ENCODE measurements around the gene GRAMD4. TPM values are rescaled to one million over a fixed set of nuclear protein-coding genes. Genes with fewer than 3 reads are reported as not detected.

GRAMD4 gene
- total and polyA plus RNA-seq, 2 experiments from 2014 or later: 2.9 to 10.6 TPM

GRCh38 chr22:46576556-46577367 lies 43.4 kb upstream of the GRAMD4 start:
- no peaks in the 10 kb centered on the region for H3K36me3 ChIP-seq (ENCODE audit: low read depth)
- WGBS, 2 experiments (ENCODE audit: low coverage in 1 of 2, low lambda C conversion rate in 2 of 2, missing lambda C conversion rate in 2 of 2): 1 to 2% methylated on average over 52 to 61 of the region's 142 CpGs
- TF ChIP-seq EZH2 (IDR thresholded peaks at IDR 0.05; ENCODE audit: insufficient read depth, poor library complexity, severe bottlenecking) (no peak), EZH2phosphoT487 (IDR thresholded peaks at IDR 0.05; ENCODE audit: insufficient read depth, low read depth) (no peak)
- no peak overlapping the region for H3K27ac ChIP-seq
- no peaks in the 10 kb centered on the region; the same call in 1 of the 2 replicates for H3F3A ChIP-seq (ENCODE audit: insufficient read depth)
- in situ Hi-C loops (cut with MboI): no loop called here
- DNase-seq: peak; percentile 84
- H3K4me2 ChIP-seq (ENCODE audit: unreplicated experiment): peak overlapping the region; percentile 62
- peaks cover 7% of the 10 kb centered on the region for H3K4me1 ChIP-seq (ENCODE audit: insufficient read depth)
- peak overlapping the region; percentile 70 for H2AFZ ChIP-seq
- no peaks in the 10 kb centered on the region for H3K9me2 ChIP-seq (ENCODE audit: insufficient read depth)
- 0 out of 2 replicates have a peak, but pooled peaks cover 15% of the 10 kb centered on the region for H3K79me2 ChIP-seq (ENCODE audit: insufficient read depth)
- no peaks in the 10 kb centered on the region for H4K20me1 ChIP-seq (ENCODE audit: insufficient read depth)
- peak overlapping the region; percentile 72 for H3K4me3 ChIP-seq
- H3K9ac ChIP-seq: peak overlapping the region; percentile 68
- no peaks in the 10 kb centered on the region for H3K27me3 ChIP-seq (replicated peaks; ENCODE audit: insufficient read depth)
- H3K9me3 ChIP-seq (ENCODE audit: low read depth): no peaks in the 10 kb centered on the region

GRCh38 chr22:46577368-46578249 lies 42.6 kb upstream of the GRAMD4 start:
- TF ChIP-seq EZH2 (IDR thresholded peaks at IDR 0.05; ENCODE audit: insufficient read depth, poor library complexity, severe bottlenecking): no peak
- TF ChIP-seq EZH2phosphoT487 (IDR thresholded peaks at IDR 0.05; ENCODE audit: insufficient read depth, low read depth): no peak

GRCh38 chr22:46578251-46578823 lies 41.8 kb upstream of the GRAMD4 start:
- H4K20me1 ChIP-seq (ENCODE audit: insufficient read depth): no peaks in the 10 kb centered on the region
- H3K79me2 ChIP-seq (ENCODE audit: insufficient read depth): peaks cover 20% of the 10 kb centered on the region; the same call in 1 of the 2 replicates
- H3K27me3 ChIP-seq (replicated peaks; ENCODE audit: insufficient read depth): no peaks in the 10 kb centered on the region
- H3K9me3 ChIP-seq (ENCODE audit: low read depth): no peaks in the 10 kb centered on the region
- in situ Hi-C loops (cut with MboI): no loop called here
- H3K4me2 ChIP-seq (ENCODE audit: unreplicated experiment): peak overlapping the region; percentile 78
- no peak for TF ChIP-seq EZH2 (IDR thresholded peaks at IDR 0.05; ENCODE audit: insufficient read depth, poor library complexity, severe bottlenecking)
- TF ChIP-seq EZH2phosphoT487 (IDR thresholded peaks at IDR 0.05; ENCODE audit: insufficient read depth, low read depth): no peak
- no peaks in the 10 kb centered on the region for H3K36me3 ChIP-seq (ENCODE audit: low read depth)
- peak; percentile 26 for DNase-seq
- H3K4me3 ChIP-seq: peak overlapping the region; percentile 72
- WGBS, 2 experiments (ENCODE audit: low coverage in 1 of 2, low lambda C conversion rate in 2 of 2, missing lambda C conversion rate in 2 of 2): 46 to 51% methylated on average over 8 to 9 of the region's 9 CpGs
- H3K4me1 ChIP-seq (ENCODE audit: insufficient read depth): peaks cover 7% of the 10 kb centered on the region
- no peaks in the 10 kb centered on the region; the same call in 1 of the 2 replicates for H3F3A ChIP-seq (ENCODE audit: insufficient read depth)
- H2AFZ ChIP-seq: no peak overlapping the region
- peak overlapping the region; percentile 68 for H3K9ac ChIP-seq
- H3K9me2 ChIP-seq (ENCODE audit: insufficient read depth): no peaks in the 10 kb centered on the region
- H3K27ac ChIP-seq: no peak overlapping the region

More at GRCh38 chr22:46577368-46578249, 42.6 kb upstream of the GRAMD4 start:
- Histone ChIP-seq H3K27me3 (replicated peaks; ENCODE audit: insufficient read depth) (no peaks in the 10 kb centered on the region), H3K9me2 (ENCODE audit: insufficient read depth) (no peaks in the 10 kb centered on the region), H3F3A (ENCODE audit: insufficient read depth) (no peaks in the 10 kb centered on the region; the same call in 1 of the 2 replicates), H3K36me3 (ENCODE audit: low read depth) (no peaks in the 10 kb centered on the region), H3K4me3 (peak overlapping the region; percentile 72), H3K4me1 (ENCODE audit: insufficient read depth) (peaks cover 7% of the 10 kb centered on the region), H3K9me3 (ENCODE audit: low read depth) (no peaks in the 10 kb centered on the region), H3K79me2 (ENCODE audit: insufficient read depth) (0 out of 2 replicates have a peak, but pooled peaks cover 15% of the 10 kb centered on the region), H2AFZ (peak overlapping the region; percentile 59), H3K27ac (no peak overlapping the region), H3K4me2 (ENCODE audit: unreplicated experiment) (peak overlapping the region; percentile 78), H4K20me1 (ENCODE audit: insufficient read depth) (no peaks in the 10 kb centered on the region), H3K9ac (peak overlapping the region; percentile 68)
- peak; percentile 44 for DNase-seq
- in situ Hi-C loops (cut with MboI): no loop called here
- 7% methylated on average over 25 to 38 of the region's 65 CpGs for WGBS, 2 experiments (ENCODE audit: low coverage in 1 of 2, low lambda C conversion rate in 2 of 2, missing lambda C conversion rate in 2 of 2)
